Uterus (tissue), 4 donors: ENCODE measurements around the gene SUPT3H. TPM values are rescaled to one million over a fixed set of nuclear protein-coding genes. Genes with fewer than 3 reads are reported as not detected.

Experiments
- DNase-seq, 2 donors: peaks; one replicate each; pipeline ENCODE4 v3.0.0-alpha.2; 2019 to 2020
- H3K27ac ChIP-seq, 2 donors: fragments of 200-600 bp; sonication (generic); 1 replicate in 1 of 2; 2 replicates in 1 of 2; pipeline ENCODE4 v1.5.1; 2016 to 2018
- H3K27me3 ChIP-seq, 2 donors: fragments of 200-600 bp; sonication (generic); one replicate each; pipeline ENCODE4 v1.5.1; 2018 to 2019; ENCODE audit warnings: control low read depth in 1 of 2
- H3K36me3 ChIP-seq, 2 donors: fragments of 200-600 bp; sonication (generic); one replicate each; pipeline ENCODE4 v1.5.1; 2019; ENCODE audit warnings: control low read depth in 1 of 2
- H3K4me1 ChIP-seq, 2 donors: fragments of 200-600 bp; sonication (generic); one replicate each; pipeline ENCODE4 v1.5.1; 2018 to 2019; ENCODE audit warnings: control low read depth in 1 of 2
- H3K4me3 ChIP-seq, 2 donors: fragments of 200-600 bp; sonication (generic); 1 replicate in 1 of 2; 2 replicates in 1 of 2; pipeline ENCODE4 v1.5.1; 2018 to 2019; ENCODE audit warnings: mild to moderate bottlenecking in 1 of 2
- H3K9me3 ChIP-seq, 2 donors: fragments of 200-600 bp; sonication (generic); one replicate each; pipeline ENCODE4 v1.5.1; 2019; ENCODE audit warnings: control low read depth in 1 of 2
- CTCF ChIP-seq, 4 experiments: fragments of 200-600 bp in 2 of 4; fragments of 450-650 bp in 2 of 4; sonication (generic) in 2 of 4; IDR thresholded peaks; one replicate each; pipeline ENCODE4 v1.5.1; 2016 to 2019; ENCODE audit warnings: antibody characterized with exemption in 4 of 4, mild to moderate bottlenecking in 2 of 4, moderate library complexity in 1 of 4
- POLR2A ChIP-seq, 2 donors: fragments of 450-650 bp; IDR thresholded peaks; one replicate each; pipeline ENCODE4 v1.6.1; 2016; ENCODE audit warnings: antibody characterized with exemption in 2 of 2, mild to moderate bottlenecking in 1 of 2, moderate library complexity in 1 of 2
- intact Hi-C: fragments of 100-400 bp; cut with DNase I; formaldehyde crosslinking; loops from one replicate; pipeline ENCODE4 v1.15.1; 2023; ENCODE audit warnings: low total_unique reads
- total RNA-seq, 4 donors: library from RNA; depleted of rRNA in 3 of 4; stranded (reverse); fragments of >200 nt in 3 of 4; gene quantifications; one replicate each; pipeline versions ENCODE4 v1.1.0 to v1.2.4, GENCODE V29; 2014 to 2023
- donor health status: DM: yes; HTN: yes; CAD: no.

Gene SUPT3H
- total RNA-seq, 4 donors from 2014 or later, result 1.3 to 14.9 (median 7.6) TPM

GRCh38 chr6:44825273-44825672 lies 552.5 kb downstream of the SUPT3H start:
- Histone ChIP-seq H3K4me1 (no peaks in the 10 kb centered on the region), H3K4me3 (no peak overlapping the region), H3K27ac (no peak overlapping the region), H3K27me3 (no peaks in the 10 kb centered on the region), H3K9me3 (no peaks in the 10 kb centered on the region), H3K36me3 (no peaks in the 10 kb centered on the region)
- intact Hi-C loops, result no loop called here
- TF ChIP-seq CTCF (IDR thresholded peaks at IDR 0.05), result no peak
- no peak for DNase-seq

- Histone ChIP-seq H3K4me3 (no peak overlapping the region), H3K27me3 (no peaks in the 10 kb centered on the region), H3K27ac (no peak overlapping the region), H3K4me1 (no peaks in the 10 kb centered on the region), H3K36me3 (no peaks in the 10 kb centered on the region), H3K9me3 (no peaks in the 10 kb centered on the region)
- DNase-seq, result no peak
- intact Hi-C loops, result no loop called here
- TF ChIP-seq CTCF (IDR thresholded peaks at IDR 0.05) (no peak), POLR2A (IDR thresholded peaks at IDR 0.05) (no peak)
These were observed 553.2 kb downstream of the SUPT3H start for GRCh38 chr6:44824567-44824966.

- H3K4me3 ChIP-seq, result no peak overlapping the region
- TF ChIP-seq CTCF (IDR thresholded peaks at IDR 0.05) (no peak), POLR2A (IDR thresholded peaks at IDR 0.05) (no peak)
- intact Hi-C loops, result no loop called here
- H3K36me3 ChIP-seq, result no peaks in the 10 kb centered on the region
- no peak overlapping the region for H3K27ac ChIP-seq
- no peaks in the 10 kb centered on the region for H3K9me3 ChIP-seq
- DNase-seq, result no peak
- H3K27me3 ChIP-seq, result no peaks in the 10 kb centered on the region
- no peaks in the 10 kb centered on the region for H3K4me1 ChIP-seq
These were observed 557.0 kb downstream of the SUPT3H start for GRCh38 chr6:44820759-44821158.

GRCh38 chr6:44820321-44820720 lies 557.4 kb downstream of the SUPT3H start:
- Histone ChIP-seq H3K36me3 (no peaks in the 10 kb centered on the region), H3K27me3 (no peaks in the 10 kb centered on the region), H3K27ac (no peak overlapping the region), H3K4me1 (no peaks in the 10 kb centered on the region), H3K9me3 (no peaks in the 10 kb centered on the region), H3K4me3 (no peak overlapping the region)
- intact Hi-C loops, result no loop called here
- TF ChIP-seq CTCF (IDR thresholded peaks at IDR 0.05) (no peak), POLR2A (IDR thresholded peaks at IDR 0.05) (no peak)
- DNase-seq, result no peak

- TF ChIP-seq CTCF (IDR thresholded peaks at IDR 0.05), result no peak
- no peak for TF ChIP-seq POLR2A (IDR thresholded peaks at IDR 0.05)
- no peaks in the 10 kb centered on the region for H3K4me1 ChIP-seq
- H3K36me3 ChIP-seq, result no peaks in the 10 kb centered on the region
- H3K27ac ChIP-seq, result no peak overlapping the region
- DNase-seq, result no peak
- no peaks in the 10 kb centered on the region for H3K9me3 ChIP-seq
- intact Hi-C loops, result no loop called here
- H3K27me3 ChIP-seq, result no peaks in the 10 kb centered on the region
- no peak overlapping the region for H3K4me3 ChIP-seq
These were observed 566.3 kb downstream of the SUPT3H start for GRCh38 chr6:44811456-44811855.
